Skeletal muscle tissue (tissue), 4 donors: ENCODE data around the gene LHFPL2. TPM values are rescaled to one million over a fixed set of nuclear protein-coding genes. Genes with fewer than 3 reads are reported as not detected.
"Not testable (repeated sequence)": the region's sequence is repeated elsewhere in the genome, so short reads cannot be mapped to it uniquely, and the experiment has no call there.

Experiments used
- H3K27ac ChIP-seq: one replicate; pipeline ENCODE4 v1.7.0; 2013; ENCODE audit warnings: mild to moderate bottlenecking, low read depth, low read length, inconsistent platforms
- H3K27me3 ChIP-seq, 3 donors: one replicate each; pipeline ENCODE4 v1.7.0; 2013; ENCODE audit warnings: low read length in 3 of 3; ENCODE audit not compliant: control insufficient read depth in 3 of 3, insufficient read depth in 3 of 3
- H3K36me3 ChIP-seq, 3 donors: one replicate each; pipeline ENCODE4 v1.7.0; 2013; ENCODE audit warnings: low read length in 3 of 3; ENCODE audit not compliant: control insufficient read depth in 3 of 3, insufficient read depth in 3 of 3
- H3K4me1 ChIP-seq, 3 donors: one replicate each; pipeline ENCODE4 v1.7.0; 2013; ENCODE audit warnings: low read length in 3 of 3, mild to moderate bottlenecking in 3 of 3; ENCODE audit not compliant: control insufficient read depth in 3 of 3, insufficient read depth in 3 of 3
- H3K4me3 ChIP-seq, 3 donors: one replicate each; pipeline ENCODE4 v1.7.0; 2013; ENCODE audit warnings: low read length in 3 of 3
- H3K9ac ChIP-seq, 3 donors: one replicate each; pipeline ENCODE4 v1.7.0; 2013; ENCODE audit warnings: low read length in 3 of 3, mild to moderate bottlenecking in 3 of 3, moderate library complexity in 2 of 3, low read depth in 1 of 3
- H3K9me3 ChIP-seq, 3 donors: one replicate each; pipeline ENCODE4 v1.7.0; 2013; ENCODE audit warnings: low read length in 3 of 3; ENCODE audit not compliant: control insufficient read depth in 3 of 3
- total RNA-seq: library from RNA; depleted of rRNA; stranded (reverse); fragments of >200 nt; gene quantifications from one replicate; pipeline ENCODE4 v1.2.3, GENCODE V29; 2014
- donor health status: Osteomylitis.

The LHFPL2 gene
- total RNA-seq, 1 donor from 2014 or later = 54.8 TPM

DNA sequence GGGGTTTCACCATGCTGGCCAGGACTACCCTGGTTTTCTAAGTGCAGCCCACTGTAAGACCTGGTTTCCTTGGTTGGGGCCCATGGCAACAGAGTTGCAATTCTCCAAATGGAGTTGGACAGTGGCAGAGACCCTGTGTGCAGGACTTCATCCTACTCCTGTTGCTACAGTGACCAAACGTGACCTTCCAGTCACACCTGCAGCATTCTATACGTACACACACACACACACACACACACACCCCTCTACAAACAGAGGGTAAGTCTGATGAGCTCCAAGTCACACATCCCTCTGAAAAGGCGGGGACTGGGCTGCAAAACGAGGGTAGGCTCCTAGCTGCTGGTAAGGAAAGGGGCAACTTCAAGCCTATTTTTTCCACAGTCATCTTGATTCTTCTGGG is 23.6 kb downstream of the LHFPL2 start:
- H3K27me3 ChIP-seq = no peaks in the 10 kb centered on the region
- no peaks in the 10 kb centered on the region for H3K36me3 ChIP-seq
- no peak overlapping the region for H3K9ac ChIP-seq
- peaks cover 4 to 29% (median 9%) of the 10 kb centered on the region in 3 donors for H3K4me1 ChIP-seq
- H3K4me3 ChIP-seq = no peak overlapping the region
- no peaks in the 10 kb centered on the region for H3K9me3 ChIP-seq
- no peak overlapping the region for H3K27ac ChIP-seq

DNA sequence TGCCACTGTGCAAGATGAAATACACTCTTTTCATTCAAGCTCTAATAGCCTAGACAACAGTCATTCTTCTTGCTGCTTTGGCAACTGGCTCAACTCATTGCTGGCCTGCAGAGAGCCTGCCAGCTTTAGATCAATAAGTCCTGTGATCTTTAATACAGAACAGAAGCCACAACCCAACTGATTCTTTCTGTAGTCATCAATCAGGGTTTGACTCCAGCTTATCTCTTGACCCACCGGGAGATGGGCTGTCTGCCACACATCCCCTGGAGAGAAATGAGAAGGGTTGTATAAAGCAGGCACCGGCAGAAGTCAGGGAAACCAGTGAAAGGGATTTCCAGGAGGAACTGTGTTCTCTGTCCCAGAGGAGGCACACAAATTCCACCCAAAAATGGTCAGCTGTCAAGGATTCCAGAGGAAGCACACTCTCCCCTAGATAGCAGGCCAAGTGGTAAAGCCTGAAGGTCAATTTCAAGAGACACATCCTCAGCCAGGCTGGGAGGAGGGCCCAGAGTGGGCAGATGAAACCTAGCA is 24.5 kb downstream of the LHFPL2 start:
- peak overlapping the region in 1 of 3 donors; percentile 15 for H3K9ac ChIP-seq
- no peak overlapping the region for H3K27ac ChIP-seq
- peaks cover 4 to 29% (median 9%) of the 10 kb centered on the region in 3 donors for H3K4me1 ChIP-seq
- H3K9me3 ChIP-seq = no peaks in the 10 kb centered on the region
- no peaks in the 10 kb centered on the region for H3K27me3 ChIP-seq
- no peaks in the 10 kb centered on the region for H3K36me3 ChIP-seq
- H3K4me3 ChIP-seq = no peak overlapping the region

DNA sequence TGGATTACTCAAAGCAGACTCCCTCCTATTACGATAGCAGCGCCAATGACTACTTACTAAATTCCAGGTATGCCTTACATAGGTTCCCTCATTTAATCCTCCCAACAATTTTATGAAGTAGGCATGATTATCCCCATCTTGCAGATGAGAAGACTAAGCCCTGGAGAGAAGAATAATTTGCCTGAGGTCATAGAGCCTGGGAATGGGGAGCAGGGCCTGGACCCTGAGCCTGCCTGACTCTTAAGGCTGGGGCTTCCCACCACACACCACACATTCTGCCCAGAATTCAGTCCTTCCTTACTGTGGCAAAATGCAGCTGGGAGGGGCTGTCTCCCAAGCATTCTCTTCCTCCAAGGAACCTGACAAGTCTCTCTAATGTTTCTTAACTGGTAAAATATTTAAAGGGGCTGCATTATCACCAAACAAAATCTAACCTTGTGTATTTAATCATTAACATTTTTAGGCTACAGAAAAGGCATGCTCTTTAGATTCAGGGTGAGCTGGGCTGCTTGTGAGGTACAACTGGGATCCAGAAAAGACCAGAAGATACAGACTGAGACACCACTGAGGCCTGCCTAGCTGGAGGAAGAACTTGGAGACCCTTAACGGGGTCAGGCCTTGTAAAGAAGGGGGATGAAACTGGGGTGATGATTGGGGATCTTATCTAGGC is 26.1 kb downstream of the LHFPL2 start:
- no peak overlapping the region for H3K4me3 ChIP-seq
- H3K4me1 ChIP-seq = peaks cover 4 to 18% (median 9%) of the 10 kb centered on the region in 3 donors
- H3K9ac ChIP-seq = no peak overlapping the region
- no peaks in the 10 kb centered on the region for H3K9me3 ChIP-seq
- no peaks in the 10 kb centered on the region for H3K27me3 ChIP-seq
- no peaks in the 10 kb centered on the region for H3K36me3 ChIP-seq
- H3K27ac ChIP-seq = no peak overlapping the region

DNA sequence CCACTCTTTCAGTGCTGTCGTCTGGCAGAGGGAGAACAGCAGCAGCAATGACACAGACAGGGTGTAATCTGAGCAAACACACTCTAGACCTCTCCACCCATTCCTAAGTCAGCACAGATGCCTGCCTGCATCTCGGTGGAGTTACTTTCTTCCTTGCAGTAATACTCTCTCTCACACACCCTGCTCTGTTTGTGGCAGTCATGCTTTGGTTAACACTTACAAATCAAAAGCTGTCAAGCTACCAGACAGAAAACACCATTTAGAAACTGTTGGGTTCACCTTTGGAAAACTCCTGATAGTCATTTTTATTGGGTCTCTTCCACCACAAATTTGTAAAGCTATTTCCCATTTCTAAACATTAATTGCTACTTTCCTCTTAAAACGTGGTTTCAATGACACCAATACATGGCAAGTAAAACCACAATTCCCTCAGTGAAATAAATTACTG is 27.3 kb downstream of the LHFPL2 start:
- H3K4me3 ChIP-seq = no peak overlapping the region
- H3K9me3 ChIP-seq = no peaks in the 10 kb centered on the region
- H3K27ac ChIP-seq = no peak overlapping the region
- no peaks in the 10 kb centered on the region for H3K27me3 ChIP-seq
- H3K36me3 ChIP-seq = no peaks in the 10 kb centered on the region
- H3K4me1 ChIP-seq = peaks cover 4 to 17% (median 9%) of the 10 kb centered on the region in 3 donors
- no peak overlapping the region for H3K9ac ChIP-seq

DNA sequence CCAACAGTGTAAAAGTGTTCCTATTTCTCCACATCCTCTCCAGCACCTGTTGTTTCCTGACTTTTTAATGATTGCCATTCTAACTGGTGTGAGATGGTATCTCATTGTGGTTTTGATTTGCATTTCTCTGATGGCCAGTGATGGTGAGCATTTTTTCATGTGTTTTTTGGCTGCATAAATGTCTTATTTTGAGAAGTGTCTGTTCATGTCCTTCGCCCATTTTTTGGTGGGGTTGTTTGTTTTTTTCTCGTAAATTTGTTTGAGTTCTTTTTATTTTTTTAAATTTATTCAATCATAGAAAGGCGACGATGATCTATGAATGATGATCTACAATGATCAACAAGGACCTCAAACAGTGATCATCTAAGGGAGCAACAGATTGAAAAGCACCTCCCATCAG is 28.5 kb downstream of the LHFPL2 start:
- not testable (repeated sequence) for H3K27ac ChIP-seq, H3K9ac ChIP-seq, H3K27me3 ChIP-seq, H3K36me3 ChIP-seq, H3K9me3 ChIP-seq, H3K4me3 ChIP-seq
- peaks cover 4 to 11% (median 9%) of the 10 kb centered on the region in 3 donors for H3K4me1 ChIP-seq

DNA sequence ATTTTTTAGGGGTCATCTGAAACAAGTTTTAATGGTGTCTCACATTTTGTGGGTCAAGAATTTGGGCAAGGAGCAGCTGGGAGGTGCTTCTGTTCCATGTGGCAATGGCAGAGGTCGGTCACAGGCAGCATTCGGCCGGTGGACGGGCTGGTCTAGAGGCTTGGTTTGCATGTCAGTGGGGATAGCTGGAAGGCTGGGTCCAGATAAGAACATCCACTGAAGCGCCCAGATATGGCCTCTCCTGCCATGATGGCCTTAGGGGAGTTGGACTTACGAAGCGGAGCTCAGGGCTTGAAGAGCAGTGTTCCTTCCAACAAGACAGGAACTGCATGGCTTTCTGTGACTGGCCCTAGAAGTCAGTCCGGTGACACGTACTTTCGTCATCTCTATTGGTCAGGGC is 30.3 kb downstream of the LHFPL2 start:
- Histone ChIP-seq H3K9me3 (no peaks in the 10 kb centered on the region), H3K9ac (no peak overlapping the region), H3K4me1 (no peaks in the 10 kb centered on the region), H3K36me3 (no peaks in the 10 kb centered on the region), H3K4me3 (no peak overlapping the region), H3K27ac (no peak overlapping the region), H3K27me3 (no peaks in the 10 kb centered on the region)

DNA sequence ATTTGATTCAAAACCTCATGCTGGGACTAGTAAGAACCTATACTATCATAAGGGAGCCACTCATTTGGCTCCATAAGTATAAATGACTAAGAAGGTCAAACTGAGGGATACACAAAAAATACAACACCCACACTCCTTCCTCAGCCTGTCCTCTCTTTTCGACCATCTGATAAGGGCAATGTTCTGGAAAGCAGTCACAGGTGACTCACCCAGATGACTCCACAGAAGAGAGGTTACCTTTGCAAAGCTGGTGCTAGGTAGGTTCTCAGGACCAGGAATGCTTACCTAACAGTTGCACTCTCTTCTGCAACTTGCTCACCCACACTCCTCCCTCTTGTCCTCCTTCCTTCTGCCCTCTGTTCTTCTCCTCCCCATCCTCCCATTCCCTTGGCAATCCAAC is 32.9 kb downstream of the LHFPL2 start:
- Histone ChIP-seq H3K4me1 (peaks cover 0 to 6% (median 5%) of the 10 kb centered on the region in 3 donors), H3K4me3 (no peak overlapping the region), H3K36me3 (no peaks in the 10 kb centered on the region), H3K27ac (no peak overlapping the region), H3K9me3 (no peaks in the 10 kb centered on the region), H3K9ac (no peak overlapping the region), H3K27me3 (no peaks in the 10 kb centered on the region)

DNA sequence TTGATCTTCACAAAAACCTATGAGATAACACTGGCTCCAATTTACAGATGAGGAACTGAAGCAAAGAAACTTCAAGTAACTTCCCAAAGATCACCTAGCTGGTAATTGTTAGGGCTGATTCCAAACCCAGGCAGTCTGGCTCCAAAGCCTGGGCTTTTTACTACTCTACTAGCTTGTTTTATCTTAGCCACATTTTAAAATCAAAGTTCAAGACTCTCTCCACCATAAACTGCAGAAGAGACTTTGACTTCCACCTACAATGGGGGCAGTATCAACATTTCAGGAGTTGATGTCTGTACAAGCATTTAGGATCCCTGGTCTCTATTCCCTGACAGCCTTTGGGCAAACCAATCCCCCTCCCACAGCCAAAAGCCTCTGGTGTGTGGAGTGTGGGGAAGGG is 33.8 kb downstream of the LHFPL2 start:
- no peak overlapping the region for H3K9ac ChIP-seq
- H3K9me3 ChIP-seq = no peaks in the 10 kb centered on the region
- H3K27ac ChIP-seq = no peak overlapping the region

DNA sequence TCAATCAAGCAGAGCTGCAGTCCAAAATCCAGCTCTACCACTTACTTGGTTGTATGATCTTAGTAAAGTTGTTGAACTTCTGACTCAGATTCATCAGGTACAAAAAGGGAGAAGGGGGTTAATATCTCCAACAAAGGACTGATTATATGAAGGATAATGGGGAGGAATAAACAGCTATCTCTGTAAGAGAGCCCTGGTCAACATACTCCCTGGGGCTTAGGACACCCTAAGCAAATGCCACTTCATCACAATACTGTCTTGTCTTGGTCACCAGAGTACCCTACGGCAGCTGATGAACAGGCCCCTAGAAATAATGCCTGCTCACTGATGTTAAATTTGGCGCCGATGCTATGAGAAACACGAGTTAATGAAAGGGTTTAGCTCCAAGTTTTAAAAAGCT is 34.8 kb downstream of the LHFPL2 start:
- H3K36me3 ChIP-seq = no peaks in the 10 kb centered on the region
- no peaks in the 10 kb centered on the region for H3K9me3 ChIP-seq
- no peaks in the 10 kb centered on the region for H3K27me3 ChIP-seq
- no peak overlapping the region for H3K4me3 ChIP-seq
- H3K4me1 ChIP-seq = peaks cover 7 to 8% (median 7%) of the 10 kb centered on the region in 3 donors
- H3K27ac ChIP-seq = no peak overlapping the region
- no peak overlapping the region for H3K9ac ChIP-seq

More for the DNA sequence above, 33.8 kb downstream of the LHFPL2 start:
- Histone ChIP-seq H3K4me3 (no peak overlapping the region), H3K36me3 (no peaks in the 10 kb centered on the region), H3K4me1 (peaks cover 7 to 8% (median 7%) of the 10 kb centered on the region in 3 donors), H3K27me3 (no peaks in the 10 kb centered on the region)

DNA sequence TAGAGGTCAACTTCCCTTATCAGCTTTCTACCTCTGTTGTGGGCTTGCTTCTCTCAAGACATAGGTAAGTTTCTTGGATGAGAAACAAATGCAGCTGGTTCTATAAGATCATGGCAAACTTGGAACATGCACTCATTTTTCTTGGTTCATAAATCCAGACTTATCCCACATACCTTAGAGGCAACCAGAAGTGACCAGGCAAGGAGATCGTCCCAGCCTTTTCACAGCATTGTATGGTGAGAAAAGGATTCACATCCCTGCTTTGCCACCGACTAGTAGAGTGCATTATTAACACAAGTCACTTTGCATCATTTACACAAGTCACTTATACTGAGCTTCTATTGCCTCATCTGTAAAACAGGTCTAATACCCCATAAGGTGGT is 35.4 kb downstream of the LHFPL2 start:
- no peaks in the 10 kb centered on the region for H3K9me3 ChIP-seq
- peaks cover 7 to 8% (median 7%) of the 10 kb centered on the region in 3 donors for H3K4me1 ChIP-seq
- H3K27ac ChIP-seq = no peak overlapping the region
- H3K9ac ChIP-seq = no peak overlapping the region
- H3K36me3 ChIP-seq = no peaks in the 10 kb centered on the region
- no peak overlapping the region for H3K4me3 ChIP-seq
- H3K27me3 ChIP-seq = no peaks in the 10 kb centered on the region
